ENCODE data around the gene JAK3.
A peak's percentile ranks its signal among the peaks of the same experiment; 100 is the strongest.
"Not testable (repeated sequence)": the region's sequence is repeated elsewhere in the genome, so short reads cannot be mapped to it uniquely, and the experiment has no call there.

The JAK3 gene

DNA sequence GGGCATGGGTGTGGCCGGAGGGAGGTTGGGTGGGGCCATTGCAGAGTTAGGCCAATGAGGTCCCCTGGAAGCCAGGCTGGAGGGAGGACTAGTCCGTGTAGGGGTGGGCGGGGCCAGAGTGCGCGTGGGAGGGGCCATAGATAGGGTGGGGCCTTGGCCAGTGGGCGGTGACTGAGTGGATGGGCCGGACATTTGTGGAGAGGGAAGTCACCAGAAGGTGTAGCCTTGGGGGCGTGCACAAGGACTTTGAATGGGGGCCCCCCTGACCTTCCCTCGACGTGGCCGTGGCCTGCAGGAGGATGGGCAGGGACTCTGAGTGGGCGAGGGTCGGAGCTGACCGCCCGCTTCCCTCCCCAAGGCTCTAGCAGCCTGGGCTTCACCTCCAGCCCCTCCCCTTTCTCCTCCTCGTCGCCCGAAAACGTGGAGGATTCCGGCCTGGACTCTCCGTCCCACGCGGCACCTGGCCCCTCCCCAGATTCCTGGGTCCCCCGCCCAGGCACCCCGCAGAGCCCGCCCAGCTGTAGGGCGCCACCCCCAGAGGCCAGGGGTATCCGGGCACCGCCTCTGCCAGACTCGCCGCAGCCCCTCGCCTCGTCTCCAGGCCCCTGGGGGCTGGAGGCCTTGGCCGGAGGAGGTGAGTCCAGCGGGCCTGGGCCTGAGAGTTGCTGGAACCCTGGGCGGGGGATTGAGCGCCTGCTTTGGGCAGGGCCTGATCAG lies 69.4 kb downstream of the JAK3 start:
- Histone ChIP-seq H3K27ac (ENCODE audit: low read length) (no peak overlapping the region), H3K9me3 (ENCODE audit: insufficient read depth, low read depth, low read length) (no peaks in the 10 kb centered on the region), H3K4me3 (ENCODE audit: low read length) (peak overlapping the region; percentile 76), H3K4me1 (ENCODE audit: insufficient read depth, low read length) (peaks cover 2% of the 10 kb centered on the region; the same call in 1 of the 2 replicates), H3K27me3 (ENCODE audit: insufficient read depth, low read length) (no peaks in the 10 kb centered on the region), H3K36me3 (ENCODE audit: insufficient read depth, low read depth, low read length) (no peaks in the 10 kb centered on the region), H3K9ac (ENCODE audit: low read depth, low read length) (no peak overlapping the region; the same call in 1 of the 2 replicates)

- not testable (repeated sequence) for H3K4me3 ChIP-seq (ENCODE audit: low read length); H3K9me3 ChIP-seq (ENCODE audit: insufficient read depth, low read depth, low read length)
Measured at GRCh38 chr19:17777840-17778239, 69.9 kb downstream of the JAK3 start.

GRCh38 chr19:17775991-17776803 lies 71.6 kb downstream of the JAK3 start:
- Histone ChIP-seq H3K4me3 (ENCODE audit: low read length) (no peak overlapping the region), H3K9me3 (ENCODE audit: insufficient read depth, low read depth, low read length) (no peaks in the 10 kb centered on the region), H3K36me3 (ENCODE audit: insufficient read depth, low read depth, low read length) (no peaks in the 10 kb centered on the region), H3K9ac (ENCODE audit: low read depth, low read length) (no peak overlapping the region), H3K27me3 (ENCODE audit: insufficient read depth, low read length) (no peaks in the 10 kb centered on the region), H3K4me1 (ENCODE audit: insufficient read depth, low read length) (peaks cover 2% of the 10 kb centered on the region; the same call in 1 of the 2 replicates), H3K27ac (ENCODE audit: low read length) (no peak overlapping the region)

More at GRCh38 chr19:17777840-17778239, 69.9 kb downstream of the JAK3 start:
- not testable (repeated sequence) for H3K36me3 ChIP-seq (ENCODE audit: insufficient read depth, low read depth, low read length); H3K9ac ChIP-seq (ENCODE audit: low read depth, low read length); H3K4me1 ChIP-seq (ENCODE audit: insufficient read depth, low read length); H3K27ac ChIP-seq (ENCODE audit: low read length); H3K27me3 ChIP-seq (ENCODE audit: insufficient read depth, low read length)

DNA sequence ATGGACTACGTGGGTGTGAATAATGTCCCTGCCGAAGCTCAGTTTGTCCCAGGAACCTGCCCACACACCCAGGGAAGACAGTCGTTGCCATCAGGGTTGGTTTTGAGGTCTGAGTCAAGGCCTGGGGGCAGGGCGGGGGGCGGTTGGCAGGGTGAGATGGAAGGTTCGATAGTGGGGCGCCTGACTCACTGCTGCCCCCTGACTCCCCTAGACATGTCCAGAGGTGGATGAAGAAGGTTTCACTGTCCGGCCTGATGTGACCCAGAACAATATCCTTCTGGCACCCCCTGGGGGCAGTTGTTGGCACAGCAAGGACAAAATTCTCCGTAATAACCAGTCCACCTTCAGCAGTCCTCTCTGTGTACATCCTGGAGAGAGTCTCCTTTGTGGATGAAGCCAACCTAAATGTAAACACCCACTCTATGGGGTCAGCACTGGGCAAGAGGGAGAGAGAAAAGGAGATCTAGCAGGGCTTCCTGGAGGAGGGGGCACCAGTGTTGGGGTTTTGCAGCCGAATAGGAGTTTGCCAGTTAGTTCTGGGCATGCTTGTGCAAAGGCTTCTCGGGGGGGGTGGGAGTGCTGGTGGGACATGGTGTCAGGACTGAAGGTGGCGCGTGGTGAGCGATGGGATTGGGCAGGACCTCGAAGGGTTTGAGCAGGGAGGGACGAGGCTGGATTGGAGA lies 72.4 kb downstream of the JAK3 start:
- H3K4me3 ChIP-seq (ENCODE audit: low read length): no peak overlapping the region
- H3K4me1 ChIP-seq (ENCODE audit: insufficient read depth, low read length): peaks cover 2% of the 10 kb centered on the region; the same call in 1 of the 2 replicates
- H3K9me3 ChIP-seq (ENCODE audit: insufficient read depth, low read depth, low read length): no peaks in the 10 kb centered on the region
- no peak overlapping the region for H3K27ac ChIP-seq (ENCODE audit: low read length)
- no peaks in the 10 kb centered on the region for H3K27me3 ChIP-seq (ENCODE audit: insufficient read depth, low read length)
- no peaks in the 10 kb centered on the region for H3K36me3 ChIP-seq (ENCODE audit: insufficient read depth, low read depth, low read length)
- H3K9ac ChIP-seq (ENCODE audit: low read depth, low read length): no peak overlapping the region

All from iPS-20b (cell line).